Measurements from ENCODE around the gene NXN.
A peak's percentile ranks its signal among the peaks of the same experiment; 100 is the strongest.

Gene NXN

DNA sequence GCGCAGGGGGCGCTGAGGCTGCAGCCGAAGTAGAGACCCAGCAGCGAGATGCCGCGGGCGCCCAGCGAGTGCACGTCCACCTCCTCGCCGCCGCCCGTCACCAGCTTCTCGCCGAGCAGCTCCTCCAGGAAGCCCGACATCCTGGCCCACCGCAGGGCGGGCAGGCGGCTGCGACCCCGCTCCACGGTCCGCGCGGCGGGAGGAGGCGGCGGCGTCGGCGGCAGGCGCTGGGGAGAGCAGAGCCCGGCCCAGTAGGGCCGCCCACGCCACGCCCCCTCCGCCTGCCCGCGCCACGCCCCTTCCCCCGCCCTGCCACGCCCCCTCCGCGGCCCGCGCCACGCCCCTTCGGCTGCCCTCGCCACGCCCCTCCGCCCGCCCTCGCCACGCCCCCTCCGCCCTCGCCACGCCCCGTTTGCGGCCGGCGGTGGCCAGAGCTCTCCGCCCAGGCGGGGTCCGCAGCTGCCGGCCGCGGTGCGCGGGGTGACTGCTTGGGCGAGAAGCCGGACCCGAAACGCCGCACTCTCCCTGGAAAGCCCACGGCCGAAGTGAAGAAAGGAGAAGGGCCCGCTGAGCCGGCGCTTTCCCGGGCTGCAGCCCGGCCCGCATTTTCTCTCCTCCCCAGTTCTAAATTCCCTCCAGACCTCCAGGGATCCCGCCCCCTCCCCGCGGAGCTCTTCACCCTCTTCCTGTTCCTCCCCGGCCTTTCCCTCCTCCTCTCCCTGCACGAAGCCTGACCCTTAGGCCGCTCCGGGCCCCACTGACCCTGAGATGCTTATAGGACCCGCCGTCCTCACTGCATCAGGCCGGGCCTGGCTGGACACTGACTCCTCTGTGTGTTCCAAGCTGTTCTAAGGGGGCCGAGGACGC lies at the start of gene NXN:
Gene NXN, minus strand, starts transcription at position 238 of the 867 bp plus-strand sequence.
- DNase-seq (ENCODE audit: low spot score) = peak; percentile 98

DNA sequence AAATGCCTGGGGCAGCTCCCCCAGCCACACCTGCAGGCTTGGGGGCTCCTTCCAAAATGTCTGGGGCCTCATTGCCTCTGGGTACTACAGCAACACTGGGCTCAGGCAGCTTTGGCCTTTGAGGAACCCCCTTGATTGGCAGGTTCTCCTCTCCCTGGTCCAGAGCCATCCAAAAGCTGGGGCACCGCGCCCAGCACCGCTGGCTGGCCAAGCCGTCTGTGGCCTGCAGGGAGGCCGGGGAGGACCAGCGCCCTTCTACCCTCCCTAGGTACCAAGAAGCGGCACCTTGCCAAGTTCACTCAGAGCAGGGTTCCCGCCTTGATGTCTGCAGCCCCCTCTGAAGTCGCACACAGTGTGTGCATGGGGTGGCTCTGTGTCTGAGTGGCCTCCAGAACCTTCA lies 47.5 kb upstream of the NXN start:
- no peak for DNase-seq (ENCODE audit: low spot score)

DNA sequence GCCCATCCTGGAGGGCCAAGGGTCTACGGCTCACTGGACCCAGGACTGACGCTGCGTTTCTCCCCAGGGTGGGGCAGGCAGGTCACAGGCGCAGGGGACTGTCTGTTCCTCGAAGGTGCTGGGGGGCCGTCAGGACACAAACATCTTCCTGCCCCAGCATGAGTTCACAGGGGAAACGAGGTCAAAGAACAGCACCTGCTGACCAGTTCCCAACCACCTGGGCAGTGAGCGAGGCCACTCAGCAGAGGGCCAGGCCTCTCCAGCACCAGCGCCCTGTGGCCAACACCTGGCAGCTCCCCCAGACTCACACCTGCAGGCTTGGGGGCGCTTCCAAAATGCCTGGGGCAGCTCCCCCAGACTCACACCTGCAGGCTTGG lies 47.0 kb upstream of the NXN start:
- DNase-seq (ENCODE audit: low spot score) = no peak

DNA sequence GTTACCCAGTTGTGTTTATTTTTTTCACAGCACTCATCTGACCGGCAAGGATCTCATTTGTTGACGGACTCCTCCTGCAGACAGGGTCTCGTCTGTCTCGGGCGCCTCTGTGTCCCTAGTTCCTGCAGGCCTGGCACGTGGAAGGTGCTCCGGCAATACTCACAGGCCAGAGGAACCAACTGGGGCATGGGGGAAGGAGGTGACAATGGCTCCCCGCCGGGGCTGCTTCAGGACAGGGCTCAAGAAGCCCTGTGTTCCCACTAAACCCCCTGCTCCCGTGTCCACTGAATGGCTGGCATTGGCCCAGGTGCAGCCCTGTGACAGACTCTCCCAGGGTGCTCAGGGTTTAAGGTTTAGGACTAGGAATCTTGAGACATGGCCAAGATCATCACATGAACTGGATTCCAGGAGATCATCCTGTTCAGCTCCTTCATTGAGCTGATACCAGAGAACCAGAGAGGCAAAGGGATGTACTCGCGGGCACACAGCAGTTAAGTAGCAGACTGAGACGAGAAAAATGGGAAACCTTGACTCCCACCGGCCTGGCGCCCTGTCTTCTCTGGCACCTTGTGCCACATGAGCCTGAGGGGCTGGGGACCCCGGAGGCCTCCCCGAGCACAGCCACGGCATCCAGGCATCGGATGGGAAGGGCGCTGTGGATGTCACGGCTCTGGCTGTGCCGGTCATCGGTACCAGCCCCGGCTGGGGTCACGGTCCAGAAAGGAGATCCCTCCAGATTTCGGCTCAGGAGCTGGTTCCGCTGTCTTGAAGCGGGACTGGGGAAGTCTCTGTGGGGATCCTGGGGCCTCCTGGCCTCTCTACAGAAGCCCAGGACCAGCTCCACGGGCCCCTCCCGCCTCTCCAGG lies 46.4 kb upstream of the NXN start:
- no peak for DNase-seq (ENCODE audit: low spot score)

DNA sequence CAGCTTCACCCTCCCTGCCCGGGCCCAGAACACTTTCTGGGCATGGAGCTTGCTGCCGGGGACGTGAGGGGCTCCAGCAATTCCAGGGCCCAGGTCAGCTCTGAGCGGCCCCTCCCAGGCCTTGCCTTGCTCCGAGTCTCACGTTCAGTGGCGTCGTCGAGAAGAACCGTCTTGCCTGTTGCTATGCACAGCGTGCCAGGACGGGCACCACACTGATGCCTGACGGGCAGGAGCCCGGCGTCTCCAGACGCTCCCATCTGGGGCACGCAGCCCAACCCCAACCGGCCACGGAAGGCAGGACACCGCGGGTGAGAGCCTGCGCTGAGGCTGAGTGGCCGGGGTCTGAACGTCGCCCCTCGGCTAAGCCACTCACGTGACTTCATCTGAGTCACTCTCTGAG lies 44.5 kb upstream of the NXN start:
- DNase-seq (ENCODE audit: low spot score) = no peak

DNA sequence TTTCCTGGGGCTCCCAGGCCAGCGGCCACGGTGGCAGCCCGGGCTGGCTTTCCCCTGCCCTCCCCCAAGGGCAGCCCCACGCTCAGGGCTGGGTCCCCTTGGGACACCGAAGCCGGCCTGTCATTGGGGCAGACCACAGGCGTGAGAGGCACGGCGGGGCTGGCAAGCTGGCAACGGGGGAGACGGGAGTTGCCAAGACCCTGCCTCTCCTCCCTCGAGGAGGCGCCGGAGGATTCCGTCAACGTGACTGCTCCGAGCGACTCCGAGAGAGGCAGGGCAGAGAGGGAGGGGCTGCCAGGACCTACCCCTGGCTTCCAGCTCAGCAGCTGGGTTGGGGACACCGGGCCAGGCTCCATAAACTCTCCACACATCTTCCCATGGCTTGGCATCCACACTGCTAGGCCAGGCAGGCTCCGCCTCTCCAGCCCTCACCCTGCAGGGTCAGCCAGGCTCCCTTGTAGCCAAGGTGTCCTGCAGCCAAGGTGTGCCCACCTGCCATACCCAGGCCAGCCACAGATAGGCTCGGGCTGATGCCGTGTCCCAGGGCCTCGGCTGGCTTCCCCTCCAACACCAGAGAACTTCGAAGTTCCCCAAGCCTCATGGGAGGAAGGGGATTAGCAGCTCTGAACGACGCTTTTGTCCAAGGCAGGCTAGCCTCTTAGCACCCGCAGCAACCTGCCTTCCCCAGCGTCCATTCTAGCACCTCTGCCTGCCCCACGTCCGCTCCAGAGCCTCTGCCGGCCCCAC lies 42.9 kb upstream of the NXN start:
- DNase-seq (ENCODE audit: low spot score) = no peak

DNA sequence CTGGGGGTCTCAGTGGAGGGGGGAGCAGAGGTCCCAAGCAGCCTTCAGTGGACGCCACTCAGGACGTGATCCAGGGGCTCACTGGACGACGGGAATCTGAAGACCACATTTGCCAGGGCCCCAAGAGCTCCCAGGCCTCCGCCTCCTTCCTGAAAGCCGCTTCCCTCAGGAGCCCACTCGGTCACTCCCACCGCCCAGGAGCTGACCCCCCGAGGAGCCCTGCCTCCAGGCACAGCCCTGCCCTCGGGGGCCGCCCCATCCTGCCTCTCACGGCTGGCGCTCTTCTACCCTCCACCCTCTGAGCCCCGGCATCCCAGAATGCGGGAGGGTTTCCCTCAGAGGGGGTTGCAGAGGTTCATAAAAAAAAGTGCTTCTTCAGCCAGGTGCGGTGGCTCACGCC lies 41.6 kb upstream of the NXN start:
- no peak for DNase-seq (ENCODE audit: low spot score)

DNA sequence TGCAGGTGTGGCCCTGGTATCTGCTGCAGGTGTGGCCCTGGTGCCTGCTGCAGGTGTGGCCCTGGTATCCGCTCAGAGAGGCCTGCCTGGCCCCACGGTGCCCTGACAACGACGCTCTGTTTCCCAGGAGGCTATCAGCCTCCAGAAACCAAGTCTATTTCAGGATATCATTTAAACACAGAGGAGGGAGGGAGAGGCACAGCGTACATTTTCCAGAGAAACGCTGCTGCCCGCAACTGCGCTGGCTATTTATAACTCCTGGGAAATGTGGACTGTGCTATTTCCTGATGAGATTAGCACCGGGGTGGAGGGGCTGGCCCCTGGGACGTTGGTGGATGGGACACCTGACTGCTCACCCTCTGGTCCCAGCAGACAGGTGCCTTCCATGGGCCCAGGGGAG lies 39.9 kb upstream of the NXN start:
- no peak for DNase-seq (ENCODE audit: low spot score)

DNA sequence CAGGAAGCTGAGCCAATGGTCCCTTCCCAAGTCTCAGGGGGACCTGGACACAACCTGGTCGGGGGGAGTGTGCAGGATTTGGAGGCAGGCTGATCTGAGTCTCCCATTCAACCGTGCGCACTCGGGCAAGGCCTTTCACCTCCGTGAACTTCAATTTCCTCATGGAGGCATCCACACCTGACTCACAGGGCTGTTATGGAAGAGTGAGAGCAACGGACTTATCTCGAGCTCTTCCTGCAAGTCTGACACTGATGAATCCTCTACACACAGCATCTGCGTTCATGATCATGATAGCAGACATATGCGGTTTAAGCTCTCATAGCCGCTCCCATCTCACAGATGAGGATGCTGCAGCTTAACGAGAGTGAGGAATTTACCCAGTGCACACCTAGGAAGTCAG lies 39.0 kb upstream of the NXN start:
- no peak for DNase-seq (ENCODE audit: low spot score)

DNA sequence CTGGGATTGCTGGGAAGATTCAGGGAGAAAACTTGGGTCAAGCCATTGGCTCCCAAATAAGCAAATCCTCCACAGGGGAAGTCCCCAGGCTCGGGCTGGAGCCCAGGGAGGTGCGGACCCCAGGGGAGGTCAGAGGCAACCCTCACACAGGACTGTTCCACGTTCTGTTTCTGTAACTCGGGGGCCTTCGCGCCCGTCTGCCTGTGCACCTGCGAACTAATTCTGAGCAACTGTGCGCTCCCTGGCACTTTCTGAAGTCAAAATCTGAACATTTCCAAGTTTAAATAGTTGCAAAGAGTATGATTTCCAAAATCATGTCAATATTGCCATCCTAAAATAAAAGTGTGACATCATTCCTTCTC lies 34.1 kb upstream of the NXN start:
- no peak for DNase-seq (ENCODE audit: low spot score)

DNA sequence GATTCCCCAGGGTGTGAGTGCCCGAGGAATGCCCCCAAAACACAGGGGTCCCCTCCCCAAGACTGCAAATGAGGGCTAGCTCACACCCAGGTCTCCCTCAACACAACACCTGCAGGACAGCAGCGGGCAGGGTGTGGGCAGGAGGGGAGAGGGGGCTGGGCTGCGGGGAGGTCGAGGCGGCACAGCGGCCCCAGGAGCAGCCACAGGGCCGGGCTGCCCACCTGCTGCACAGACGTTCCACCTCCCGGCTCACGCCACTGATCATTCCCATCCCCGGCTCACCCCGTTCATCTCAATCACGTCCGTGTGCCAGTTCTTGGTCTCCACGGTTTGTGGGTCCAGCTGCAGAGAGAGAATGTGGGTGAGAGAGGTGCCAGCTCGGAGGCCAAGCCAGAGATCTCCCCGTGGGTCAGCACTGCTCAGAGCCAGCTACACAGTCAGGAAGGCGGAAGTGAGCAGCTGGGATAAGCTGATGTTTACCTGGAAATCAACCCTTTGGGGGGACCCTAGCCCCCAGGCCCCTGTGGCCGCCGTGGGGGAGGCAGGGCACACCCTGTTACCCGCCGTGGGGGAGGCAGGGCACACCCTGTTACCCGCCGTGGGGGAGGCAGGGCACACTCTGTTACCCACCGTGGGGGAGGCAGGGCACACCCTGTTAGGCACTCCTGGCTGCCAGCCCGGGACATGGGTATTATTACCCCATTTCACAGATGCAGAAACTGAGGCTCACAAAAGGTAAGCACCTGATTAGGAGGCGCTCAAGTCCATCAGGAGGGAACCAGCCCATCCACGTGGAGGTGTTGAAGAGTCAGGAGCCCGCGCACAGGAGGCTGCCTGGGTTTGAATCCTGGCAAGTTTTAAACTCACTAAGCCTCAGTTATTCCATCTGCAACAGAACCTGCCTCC lies 33.5 kb upstream of the NXN start:
- no peak for DNase-seq (ENCODE audit: low spot score)

DNA sequence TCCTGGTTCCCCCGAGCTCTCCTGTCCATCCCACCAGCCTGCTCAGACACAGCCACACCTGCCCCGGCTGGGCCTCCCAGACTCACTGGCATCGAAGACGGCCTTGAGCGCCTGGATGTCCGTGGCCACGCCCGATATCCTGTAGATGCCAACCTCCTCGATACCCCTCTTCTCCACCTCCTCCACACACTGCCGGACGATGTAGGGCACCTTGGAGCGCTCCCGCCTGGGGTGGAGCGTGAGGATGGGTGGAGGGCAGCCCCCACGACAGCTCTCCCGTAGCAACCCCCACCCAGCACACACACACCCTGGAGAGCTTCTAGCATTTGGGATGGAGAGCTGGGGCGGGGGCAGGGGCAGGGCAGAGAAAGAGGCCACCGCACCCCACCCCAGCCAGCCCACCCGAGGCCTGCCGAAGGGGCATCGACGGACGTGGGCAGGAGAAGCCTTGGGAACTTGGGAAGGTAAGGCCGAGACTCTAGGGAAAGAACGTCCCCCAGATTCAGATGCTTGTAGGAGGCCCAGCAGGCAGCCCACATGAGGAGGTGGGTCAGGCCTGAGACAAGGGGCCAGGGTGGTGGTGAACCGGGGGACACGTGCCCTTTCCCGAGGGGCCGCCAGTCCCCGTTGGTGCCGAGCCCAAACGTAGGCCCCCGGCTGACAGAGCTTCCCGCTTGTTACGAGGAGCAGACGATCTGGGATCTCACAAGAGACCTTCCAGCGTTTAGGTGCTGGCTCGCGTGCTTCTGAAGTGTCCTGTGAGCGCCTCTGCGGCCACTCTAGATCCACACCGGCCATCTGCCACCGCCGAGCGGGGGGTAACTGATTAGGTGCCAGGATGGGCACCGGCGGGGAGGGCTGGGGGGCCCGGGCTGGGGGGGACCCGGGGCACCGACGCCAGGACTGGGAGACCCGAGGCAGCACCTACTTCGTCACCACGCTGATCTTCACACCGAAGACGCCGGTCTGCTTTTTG lies 32.5 kb upstream of the NXN start:
- DNase-seq (ENCODE audit: low spot score) = no peak

DNA sequence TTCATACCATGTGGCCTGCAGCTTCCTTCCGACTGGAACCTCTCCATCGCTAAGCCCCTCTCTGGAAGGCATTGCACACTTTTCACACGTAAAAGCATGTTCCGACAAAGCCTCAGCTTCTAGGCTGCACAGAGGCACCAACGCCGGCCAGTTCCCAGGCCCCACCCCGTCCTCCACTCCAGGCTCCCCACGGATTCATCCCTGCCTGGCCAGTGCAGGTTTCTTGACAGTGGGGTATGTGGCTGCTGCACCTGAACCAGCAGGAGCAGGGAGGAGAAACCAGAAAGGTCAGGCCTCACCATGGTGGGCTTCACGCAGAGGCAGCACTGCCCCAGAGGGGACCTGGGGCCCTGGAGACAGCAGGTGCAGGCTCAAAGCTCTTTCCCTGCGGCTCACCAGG lies 31.6 kb upstream of the NXN start:
- DNase-seq (ENCODE audit: low spot score) = no peak

DNA sequence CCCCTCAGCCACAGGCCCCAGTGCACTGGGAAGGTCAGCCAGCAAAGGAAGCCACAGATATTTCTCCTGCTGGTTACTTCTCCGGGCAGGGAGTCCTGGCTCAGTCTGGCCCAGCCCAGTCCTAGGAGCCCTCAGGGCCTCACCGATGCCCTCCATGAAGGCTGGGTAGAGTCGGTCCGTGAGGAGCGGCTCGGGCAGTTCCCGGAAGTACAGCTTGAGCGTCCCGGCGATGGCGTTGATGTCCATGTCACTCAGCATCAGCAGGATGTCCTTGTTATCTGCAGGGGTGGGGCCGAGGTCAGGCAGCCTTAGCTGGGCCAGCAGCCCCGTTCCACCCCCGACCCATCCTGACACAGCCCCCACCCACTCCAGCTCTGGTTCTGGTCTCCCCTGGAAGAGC lies 31.0 kb upstream of the NXN start:
- no peak for DNase-seq (ENCODE audit: low spot score)

DNA sequence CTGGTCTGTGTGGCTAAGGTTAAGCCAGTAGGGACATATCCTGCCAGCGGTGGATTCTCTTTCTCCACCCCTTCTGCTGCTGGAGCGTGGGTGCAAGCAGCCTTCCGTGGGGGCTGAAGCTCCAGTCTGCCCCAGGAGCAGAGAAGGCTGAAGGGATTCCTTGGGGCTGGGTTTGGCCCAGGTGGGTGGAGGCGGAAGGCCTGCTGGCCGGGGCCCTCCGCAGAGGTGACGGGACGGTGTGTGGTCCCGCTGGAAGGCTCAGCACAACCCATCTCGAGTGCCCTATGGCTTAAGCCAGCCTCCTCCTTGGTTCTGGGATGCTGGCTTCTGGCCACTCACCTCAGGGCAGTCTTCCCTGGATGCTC lies 30.5 kb upstream of the NXN start:
- DNase-seq (ENCODE audit: low spot score) = no peak

DNA sequence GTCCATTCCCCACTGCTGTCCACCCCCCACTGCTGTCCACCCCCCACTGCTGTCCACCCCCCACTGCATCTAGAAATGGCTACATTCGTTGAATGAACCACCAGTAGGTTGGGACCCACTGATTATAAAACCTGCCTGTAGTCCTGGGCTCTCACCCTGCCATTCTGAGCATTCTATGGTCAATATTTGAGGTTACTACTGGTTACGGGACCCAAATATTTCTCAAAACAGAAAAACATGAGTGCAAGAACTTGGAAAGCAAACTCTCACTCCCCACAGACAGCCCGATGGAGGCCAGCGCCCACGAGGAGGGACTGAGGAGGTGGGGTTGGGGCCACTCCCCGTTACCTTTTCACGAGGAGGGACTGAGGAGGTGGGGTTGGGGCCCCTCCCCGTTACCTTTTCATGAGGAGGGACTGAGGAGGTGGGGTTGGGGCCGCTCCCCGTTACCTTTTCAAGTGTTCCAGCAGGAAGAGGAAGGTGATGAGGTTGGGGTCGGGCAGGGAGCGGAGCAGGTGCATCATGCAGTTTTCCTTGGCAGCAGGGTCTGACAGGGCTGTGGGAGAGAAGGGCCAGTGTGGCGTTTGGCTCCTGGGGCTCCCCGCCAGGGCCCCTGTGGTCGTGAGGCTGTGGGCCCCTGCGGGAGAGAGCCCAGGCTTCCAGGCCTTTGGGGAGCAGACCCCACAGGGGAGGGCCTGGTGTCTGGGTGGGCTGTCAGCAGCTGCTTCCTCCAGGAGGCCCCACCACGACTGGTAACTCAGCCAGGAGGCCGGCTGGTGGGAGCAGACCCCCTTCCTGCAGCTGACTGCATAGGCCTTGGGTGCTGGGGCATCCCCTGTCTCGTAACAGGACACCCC lies 29.9 kb upstream of the NXN start:
- no peak for DNase-seq (ENCODE audit: low spot score)

DNA sequence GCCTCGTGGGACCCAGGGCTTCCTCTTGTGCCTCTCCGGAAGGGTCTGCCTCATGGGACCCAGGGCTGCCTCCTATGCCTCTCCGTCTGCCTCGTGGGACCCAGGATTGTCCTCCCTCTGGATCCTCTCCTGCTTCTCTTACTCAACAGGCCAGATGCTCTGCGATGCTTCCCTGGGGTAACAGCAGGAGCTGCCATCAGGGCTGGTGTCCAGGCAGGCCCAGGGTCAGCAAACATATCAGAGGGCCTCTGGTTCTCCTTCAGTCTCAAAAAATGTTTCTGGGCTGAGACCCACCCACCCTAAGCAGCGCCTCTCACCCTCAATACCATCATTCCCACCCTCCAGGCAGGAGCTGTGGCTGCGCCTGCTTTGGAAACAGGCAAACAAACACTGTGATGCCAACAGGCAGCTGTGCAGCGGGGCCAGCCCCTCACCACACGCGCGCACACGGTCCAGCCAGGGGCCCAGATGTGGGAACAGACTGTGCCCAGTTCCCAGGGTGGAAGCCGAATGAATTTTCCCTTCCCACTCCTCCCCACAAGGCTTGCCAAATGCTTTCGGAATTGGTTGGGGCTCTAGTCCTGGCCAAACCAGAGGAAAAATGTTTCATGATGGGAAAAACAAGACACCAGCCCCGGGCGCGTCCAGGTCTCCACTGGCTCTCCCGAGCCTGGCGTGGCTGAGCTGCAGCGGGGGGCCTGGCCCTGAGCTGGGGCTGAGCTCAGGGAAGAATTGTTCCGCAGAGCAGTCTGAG lies 28.6 kb upstream of the NXN start:
- no peak for DNase-seq (ENCODE audit: low spot score)

DNA sequence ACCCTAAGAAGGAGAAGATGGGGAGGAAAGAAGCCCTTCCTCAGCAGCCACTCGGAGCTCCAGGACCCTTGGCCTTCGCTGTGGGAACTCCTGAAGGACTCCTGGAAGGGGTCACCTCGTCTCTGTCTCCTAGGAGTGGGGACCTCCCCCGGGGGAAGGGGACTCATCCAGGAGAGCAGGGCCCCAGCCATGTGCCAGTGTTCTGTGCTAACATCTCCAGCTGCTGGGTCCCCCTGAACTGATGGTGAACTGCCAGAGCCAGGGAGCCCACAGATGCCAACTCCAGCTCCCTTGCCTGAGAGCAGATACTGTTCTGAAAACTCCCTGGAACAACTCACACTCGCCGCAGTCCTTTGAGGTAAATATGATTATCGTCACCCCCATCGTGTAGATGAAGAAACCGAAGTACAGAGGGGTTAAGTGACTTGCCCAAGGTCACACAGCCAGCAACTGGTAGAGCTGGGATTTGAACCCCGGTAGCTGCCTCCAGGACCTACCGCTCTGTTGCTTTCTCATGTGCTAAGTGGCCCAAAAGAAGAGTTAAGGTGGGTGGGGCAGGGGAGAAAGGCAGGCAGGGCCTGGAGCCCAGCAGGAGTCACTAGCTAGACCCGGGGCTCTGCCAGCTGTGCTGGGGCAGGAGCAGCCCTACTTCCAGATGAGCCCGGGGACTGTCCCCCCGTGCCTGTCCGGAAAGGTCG lies 27.9 kb upstream of the NXN start:
- DNase-seq (ENCODE audit: low spot score) = no peak

All from AG20443 (cell line).